HG03060 (cell line): ENCODE results near the gene C6orf89.

ENCODE experiments used
- ATAC-seq: cut with Tn5 transposase; IDR thresholded peaks from one replicate; pipeline ENCODE4 v1.9.1; 2021; ENCODE audit warnings: low read depth, moderate number of reproducible peaks; ENCODE audit not compliant: unreplicated experiment

The C6orf89 gene

DNA sequence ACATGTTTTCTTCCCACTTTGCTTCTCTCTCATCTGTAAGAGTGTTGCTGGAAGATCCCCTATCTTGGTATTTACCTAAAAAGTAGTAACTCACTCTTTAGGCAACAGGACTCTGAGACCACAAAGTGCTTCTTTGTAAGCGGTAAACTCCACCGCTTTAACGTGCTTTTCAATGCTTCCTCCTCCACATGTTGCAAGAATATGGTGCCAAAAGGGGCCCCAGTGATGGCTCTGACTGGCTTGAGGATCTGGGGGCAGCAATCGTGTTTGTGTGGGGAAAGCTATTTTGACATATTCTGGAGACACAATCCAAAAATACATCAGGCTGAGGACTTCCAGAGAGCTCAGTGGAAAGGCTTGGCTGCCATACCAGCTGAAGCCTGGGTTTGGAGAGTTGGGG lies 34.1 kb upstream of the C6orf89 start:
- no peak for ATAC-seq

DNA sequence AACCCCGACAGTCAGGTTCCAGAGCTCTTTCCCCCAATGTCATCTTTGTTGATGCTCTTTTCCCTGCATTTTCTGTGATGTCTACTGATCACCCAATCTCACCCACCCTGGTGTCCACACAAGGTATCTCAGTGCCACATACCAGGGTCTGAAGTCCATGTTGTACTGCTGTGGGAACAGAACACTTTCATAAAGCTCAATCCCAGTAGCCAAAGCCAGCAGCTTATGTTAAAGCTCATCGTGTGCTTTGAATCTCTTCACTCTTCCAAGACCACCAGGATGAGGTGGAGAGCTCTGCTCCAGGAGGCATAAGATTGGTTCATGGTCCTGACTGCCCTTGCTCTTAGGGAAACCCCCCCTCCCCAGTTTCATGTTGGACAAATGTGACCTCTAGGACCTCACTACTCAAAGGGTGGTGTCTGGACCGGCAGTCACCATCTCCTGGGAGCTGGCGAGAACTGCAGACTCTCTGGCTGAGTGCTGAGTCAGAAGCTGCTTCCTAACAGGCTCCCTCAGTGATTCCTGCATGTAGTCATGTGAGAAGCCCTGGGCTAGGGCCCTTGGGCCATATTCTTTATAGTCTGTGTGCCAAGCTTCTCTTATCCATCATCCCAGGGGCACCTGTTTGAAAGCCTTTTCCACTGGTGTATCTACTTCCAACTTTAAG lies 33.1 kb upstream of the C6orf89 start:
- ATAC-seq = no peak

DNA sequence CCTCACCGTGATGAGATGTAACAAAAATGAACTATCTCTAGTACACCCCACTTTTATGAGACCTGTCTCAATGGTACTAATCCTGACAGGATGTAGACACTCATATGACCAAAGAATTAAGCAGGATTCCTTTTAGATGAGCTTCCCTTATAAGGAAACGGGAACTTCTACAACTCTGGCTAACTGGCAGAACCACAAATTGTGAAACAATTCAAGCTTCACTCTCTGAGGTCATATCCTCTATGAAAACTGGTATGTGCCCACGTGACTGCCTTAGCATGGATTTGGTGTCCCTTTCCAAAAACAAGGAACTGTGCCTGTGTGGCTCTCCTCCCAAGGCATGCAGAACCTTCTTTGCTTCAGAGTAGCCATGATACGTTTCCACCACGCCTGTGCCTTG lies 32.4 kb upstream of the C6orf89 start:
- no peak for ATAC-seq

GRCh38 chr6:36855750-36856149 lies 30.0 kb upstream of the C6orf89 start:
- no peak for ATAC-seq

- ATAC-seq = no peak
Measured at GRCh38 chr6:36856277-36856676, 29.5 kb upstream of the C6orf89 start.

- no peak for ATAC-seq
Measured at GRCh38 chr6:36857325-36857724, 28.4 kb upstream of the C6orf89 start.

DNA sequence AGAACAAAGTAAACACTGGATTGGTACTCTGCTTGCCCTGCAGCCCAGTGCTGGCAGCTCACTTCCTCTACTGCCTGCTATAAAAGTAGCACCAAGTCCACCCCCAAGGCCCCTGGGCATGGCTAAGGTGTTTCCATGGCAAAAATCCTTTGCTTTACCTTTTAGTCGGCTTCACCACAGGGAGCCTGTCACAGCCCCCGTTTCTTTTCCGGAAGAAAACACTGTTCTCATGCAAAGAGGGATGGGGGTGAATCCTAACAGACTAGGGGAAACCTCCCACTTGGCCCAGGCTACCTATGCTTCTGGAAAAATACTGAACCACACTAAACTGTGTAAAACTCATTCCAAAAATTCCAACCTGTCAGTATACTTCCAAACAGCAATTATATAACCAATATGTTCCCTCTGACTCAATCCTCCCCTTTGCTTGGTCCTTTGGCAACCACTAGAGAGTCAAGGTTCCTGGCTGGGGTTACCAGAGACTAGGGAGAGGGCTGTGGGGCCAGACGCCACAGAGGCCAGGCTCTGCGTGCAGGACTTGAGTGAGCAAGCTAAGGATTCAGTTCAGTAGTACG lies 27.3 kb upstream of the C6orf89 start:
- ATAC-seq = no peak

DNA sequence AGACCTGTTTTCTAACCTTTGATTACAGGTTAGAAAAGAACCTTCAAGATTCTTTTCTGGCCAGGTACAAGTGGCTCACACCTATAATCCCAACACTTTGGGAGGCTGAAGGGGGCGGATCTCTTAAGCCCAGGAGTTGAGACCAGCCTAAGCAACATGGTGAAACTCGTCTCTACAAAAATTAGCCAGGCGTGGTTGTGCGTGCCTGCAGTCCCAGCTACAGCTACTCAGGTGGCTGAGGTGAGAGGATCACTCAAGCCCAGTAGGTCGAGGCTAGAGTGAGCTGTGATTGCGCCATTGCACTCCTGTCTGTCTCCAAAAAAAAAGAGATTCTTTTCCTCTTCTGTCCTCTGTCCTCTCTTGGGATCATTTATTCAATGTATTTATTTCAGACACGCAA lies 25.6 kb upstream of the C6orf89 start:
- no peak for ATAC-seq

DNA sequence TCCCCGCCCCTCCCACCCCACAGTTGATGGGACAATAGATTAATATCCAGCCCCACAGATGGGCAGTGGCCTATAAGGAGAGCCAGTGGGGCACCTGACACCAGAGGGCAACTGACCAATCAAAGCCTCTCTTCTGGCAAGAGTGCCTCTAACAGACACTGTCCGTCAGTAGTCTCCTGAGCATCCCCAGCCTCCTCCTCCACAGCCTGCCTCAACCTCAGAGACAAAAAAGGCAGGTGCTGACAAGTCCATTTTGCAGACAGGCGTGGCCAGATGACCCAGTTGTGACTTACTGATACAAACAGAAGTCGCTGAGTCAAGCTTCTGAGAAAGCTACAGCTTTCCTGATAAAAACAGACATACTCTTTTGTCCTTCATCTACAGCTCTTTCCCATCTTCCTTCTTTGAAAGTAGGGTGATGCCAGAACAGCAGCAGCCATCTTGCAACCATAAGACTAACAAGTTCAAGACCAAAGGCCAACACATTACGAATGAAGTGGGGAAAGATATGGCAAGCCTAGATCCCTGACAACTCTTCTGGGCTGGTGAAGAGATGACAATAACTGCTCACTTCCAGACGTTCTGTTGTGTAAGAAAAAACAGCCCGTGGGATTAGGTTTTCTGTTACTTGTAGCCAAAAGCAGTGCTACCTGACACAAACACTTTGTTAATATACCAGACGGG lies 23.4 kb upstream of the C6orf89 start:
- ATAC-seq = no peak

DNA sequence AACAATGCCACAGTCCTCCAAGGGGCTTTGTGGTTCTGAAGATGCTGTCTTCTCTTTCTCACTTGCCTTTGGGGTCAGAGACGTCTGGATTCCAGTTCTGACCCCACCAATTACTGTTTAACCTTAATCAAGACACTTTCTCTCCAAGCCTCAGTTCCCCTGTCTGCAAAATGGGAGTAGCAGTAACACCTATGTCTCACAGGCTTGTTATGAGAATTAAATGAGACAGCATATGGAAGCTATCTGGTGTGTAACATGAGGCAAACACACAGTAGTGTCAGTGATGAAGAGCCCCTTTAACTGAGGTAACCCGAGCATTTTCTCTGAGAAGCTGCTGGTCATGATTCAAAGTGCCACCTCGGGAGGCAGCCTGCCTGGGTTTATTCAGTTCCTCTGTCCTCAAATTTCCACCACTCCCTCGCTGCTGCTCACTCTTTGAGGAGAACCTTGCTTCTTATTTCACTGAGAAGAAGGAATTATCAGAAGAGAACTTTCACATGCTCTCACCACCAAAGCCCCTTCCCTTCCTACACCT lies 22.8 kb upstream of the C6orf89 start:
- no peak for ATAC-seq

- ATAC-seq = no peak
Measured at GRCh38 chr6:36863670-36864540, 21.8 kb upstream of the C6orf89 start.

DNA sequence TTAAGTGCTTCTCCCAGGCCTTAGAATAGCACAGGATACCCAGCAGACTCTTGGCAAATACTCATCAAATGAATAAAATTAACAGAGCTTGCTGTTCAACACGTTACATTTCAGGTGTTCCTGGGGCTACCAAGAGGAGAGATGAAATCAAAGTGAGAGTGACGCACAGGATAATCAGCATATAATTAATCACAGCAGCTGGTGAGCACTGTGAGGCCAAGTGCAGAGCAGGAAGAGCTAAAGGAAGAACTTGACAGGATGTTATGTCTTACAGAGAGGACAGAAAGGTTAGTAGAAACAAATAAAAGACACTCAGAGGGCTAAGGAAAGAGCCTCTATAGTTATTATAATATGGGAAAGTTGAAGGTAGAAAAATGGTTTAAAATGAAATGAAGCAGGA lies 19.9 kb upstream of the C6orf89 start:
- no peak for ATAC-seq

- no peak for ATAC-seq
Measured at GRCh38 chr6:36867471-36868224, 18.1 kb upstream of the C6orf89 start.

- ATAC-seq = no peak
Measured at GRCh38 chr6:36871686-36872085, 14.1 kb upstream of the C6orf89 start.

- ATAC-seq = no peak
Measured at GRCh38 chr6:36873115-36873514, 12.6 kb upstream of the C6orf89 start.

GRCh38 chr6:36873612-36874442 lies 11.9 kb upstream of the C6orf89 start:
- ATAC-seq = no peak

DNA sequence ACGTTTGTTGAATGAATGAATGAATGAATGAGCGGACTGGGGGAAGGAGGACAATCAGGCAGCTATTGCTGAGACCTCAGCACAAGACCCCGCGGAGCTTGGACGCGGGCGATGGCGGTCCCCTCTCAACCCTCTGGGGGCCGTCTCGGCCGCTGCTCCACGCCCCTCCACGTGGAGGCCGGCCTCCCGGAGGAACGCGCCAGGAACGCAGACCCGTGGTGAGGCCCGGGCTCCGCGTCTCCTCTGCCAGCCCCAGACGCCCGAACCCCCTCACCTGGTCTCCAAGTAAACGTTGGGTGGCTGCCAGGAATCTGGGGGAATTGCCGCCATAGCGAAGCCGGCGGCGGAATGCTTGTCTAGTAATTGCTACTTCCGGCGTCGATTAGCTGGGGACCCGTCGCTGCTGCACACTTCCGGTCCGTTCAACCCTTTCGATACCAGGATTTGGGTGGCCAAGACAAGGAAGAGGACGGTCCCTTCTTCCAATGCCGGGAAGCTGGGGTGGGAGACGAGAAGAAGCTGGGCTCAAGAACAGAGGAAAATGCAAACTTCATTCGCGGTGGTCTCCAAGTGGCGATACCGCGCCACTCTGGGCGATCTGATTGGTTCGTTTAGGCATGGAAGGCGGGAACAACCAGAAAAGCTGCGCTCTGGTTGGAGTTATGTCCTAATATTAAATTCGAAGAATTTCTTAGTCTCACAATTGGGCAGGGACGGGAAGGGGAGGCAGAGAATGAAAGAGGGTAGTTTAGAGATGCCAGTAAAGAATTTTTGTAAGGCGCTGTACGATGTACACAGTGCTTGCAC lies 11.1 kb upstream of the C6orf89 start, which contains the start of gene PPIL1:
Gene PPIL1 (minus strand): TSS at position 361 of the 807 bp plus-strand sequence. CDS start 31 bp downstream, at position 330.
- peak; percentile 54 for ATAC-seq

DNA sequence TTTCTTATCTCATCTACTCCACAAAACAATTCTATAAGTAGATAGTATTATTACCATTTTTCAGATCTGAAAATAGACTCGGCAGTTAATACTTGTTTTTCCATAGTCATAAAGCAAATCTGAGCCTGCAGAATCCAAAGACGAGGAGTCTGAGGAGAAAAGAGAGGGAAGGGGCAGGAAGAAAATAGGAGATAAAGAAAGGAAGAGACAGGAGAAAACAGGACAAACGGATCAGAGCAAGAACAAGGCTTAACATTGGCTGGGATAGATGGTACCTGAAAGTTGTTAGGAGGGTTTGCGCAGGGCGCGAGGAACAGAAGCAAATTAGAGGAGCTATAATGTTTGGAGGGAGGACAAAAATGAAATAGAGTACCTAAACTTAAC lies 10.5 kb upstream of the C6orf89 start:
- no peak for ATAC-seq
